Measurements from ENCODE around the gene PRRG2. TPM values are rescaled to one million over a fixed set of nuclear protein-coding genes. Genes with fewer than 3 reads are reported as not detected.

Gene PRRG2
- 7.6 TPM for total RNA-seq
- long read RNA-seq, partial matches to known transcripts = 0 of 1 reads
- long read RNA-seq, other reads (novel, unspliced or antisense) = 0 of 1 reads

DNA sequence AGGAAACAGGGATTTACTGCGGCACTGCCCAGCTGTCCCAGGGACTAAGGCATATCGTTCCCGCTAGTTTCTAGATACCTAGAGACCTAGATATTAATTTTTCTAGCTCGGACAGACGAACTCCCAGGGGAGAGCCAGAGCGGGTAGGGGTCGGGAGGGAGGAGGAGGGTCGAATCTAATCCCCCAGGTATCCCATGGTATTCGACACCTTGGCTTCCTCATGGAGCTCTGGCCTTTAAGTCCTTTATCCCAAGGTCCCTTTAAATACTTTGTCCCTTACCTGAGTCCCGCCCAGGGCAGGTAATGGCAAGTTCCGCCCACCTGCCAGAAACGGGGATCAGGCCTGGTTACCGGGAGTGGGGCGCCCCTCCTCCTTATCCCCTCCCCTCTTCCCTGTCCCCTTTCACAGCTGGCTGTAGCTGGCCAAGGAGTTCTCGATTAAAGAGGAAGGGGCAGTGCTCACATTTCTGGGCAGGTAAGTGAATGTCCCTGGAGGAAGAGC lies at the start of gene PRRG2:
PRRG2 (plus strand) TSS at position 310 of the 502 bp plus-strand sequence. CDS start 1,904 bp downstream, outside the sequence.
- H3K27ac ChIP-seq = peak within 1 kb of the TSS; percentile 79
- peak; percentile 76 to 89 for ATAC-seq

DNA sequence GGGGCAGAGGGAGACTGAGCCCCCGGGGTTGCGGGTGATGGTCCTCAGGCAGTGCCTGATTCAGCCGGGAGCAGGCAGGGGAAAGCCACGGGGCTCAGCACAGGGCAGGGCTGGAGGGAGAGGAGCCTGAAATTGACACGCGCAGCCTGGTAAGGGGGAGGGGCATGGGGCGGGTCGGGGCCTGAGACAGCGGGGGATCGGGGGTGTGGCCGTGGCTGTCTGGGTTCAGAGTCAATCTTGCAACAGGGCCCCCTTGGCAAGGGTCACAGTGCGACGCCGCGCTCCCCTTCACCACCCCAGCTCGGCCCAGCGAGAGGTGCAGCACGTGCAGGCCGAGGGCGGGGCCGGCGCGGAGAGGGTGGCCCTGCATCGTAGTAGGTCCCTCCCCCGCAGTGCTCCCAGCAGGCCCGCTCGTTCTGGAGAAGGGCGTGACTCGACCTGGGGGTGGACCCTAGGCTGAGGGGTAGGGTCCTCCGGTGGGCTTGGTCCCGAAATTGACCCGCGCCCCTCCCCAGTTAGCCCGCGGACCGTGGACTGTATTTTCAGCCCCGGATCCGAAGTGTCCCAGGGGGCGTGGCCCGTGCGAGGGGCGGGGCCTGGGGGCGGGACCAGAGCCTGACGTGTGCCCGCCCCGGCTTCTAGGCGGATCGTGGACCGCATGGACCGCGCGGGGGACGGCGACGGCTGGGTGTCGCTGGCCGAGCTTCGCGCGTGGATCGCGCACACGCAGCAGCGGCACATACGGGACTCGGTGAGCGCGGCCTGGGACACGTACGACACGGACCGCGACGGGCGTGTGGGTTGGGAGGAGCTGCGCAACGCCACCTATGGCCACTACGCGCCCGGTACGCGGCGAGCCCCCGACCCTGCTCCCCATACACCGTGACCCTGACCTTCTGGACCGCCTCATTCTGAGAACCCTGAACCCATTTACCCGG lies 47.3 kb upstream of the PRRG2 start:
- intact Hi-C loops (cut with DNase I) = no loop called here
- Histone ChIP-seq H3K9me3 (no peaks in the 10 kb centered on the region), H3K27ac (no peak overlapping the region), H3K4me3 (peak overlapping the region; percentile 73), H3K27me3 (ENCODE audit: low read depth) (no peaks in the 10 kb centered on the region), H3K36me3 (peaks cover 14% of the 10 kb centered on the region), H3K4me1 (peaks cover 12% of the 10 kb centered on the region)
- DNase-seq (peak; percentile 87), ATAC-seq (peak; percentile 95 to 96)
- TF ChIP-seq, protein P1, sequence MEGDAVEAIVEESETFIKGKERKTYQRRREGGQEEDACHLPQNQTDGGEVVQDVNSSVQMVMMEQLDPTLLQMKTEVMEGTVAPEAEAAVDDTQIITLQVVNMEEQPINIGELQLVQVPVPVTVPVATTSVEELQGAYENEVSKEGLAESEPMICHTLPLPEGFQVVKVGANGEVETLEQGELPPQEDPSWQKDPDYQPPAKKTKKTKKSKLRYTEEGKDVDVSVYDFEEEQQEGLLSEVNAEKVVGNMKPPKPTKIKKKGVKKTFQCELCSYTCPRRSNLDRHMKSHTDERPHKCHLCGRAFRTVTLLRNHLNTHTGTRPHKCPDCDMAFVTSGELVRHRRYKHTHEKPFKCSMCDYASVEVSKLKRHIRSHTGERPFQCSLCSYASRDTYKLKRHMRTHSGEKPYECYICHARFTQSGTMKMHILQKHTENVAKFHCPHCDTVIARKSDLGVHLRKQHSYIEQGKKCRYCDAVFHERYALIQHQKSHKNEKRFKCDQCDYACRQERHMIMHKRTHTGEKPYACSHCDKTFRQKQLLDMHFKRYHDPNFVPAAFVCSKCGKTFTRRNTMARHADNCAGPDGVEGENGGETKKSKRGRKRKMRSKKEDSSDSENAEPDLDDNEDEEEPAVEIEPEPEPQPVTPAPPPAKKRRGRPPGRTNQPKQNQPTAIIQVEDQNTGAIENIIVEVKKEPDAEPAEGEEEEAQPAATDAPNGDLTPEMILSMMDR (IDR thresholded peaks at IDR 0.05) = peak; percentile 27

More for the DNA sequence above, at the start of gene PRRG2:
- Histone ChIP-seq H3K4me3 (peak within 1 kb of the TSS; percentile 70), H3K4me1 (peaks cover 27% of the 10 kb centered on the region), H3K9me3 (no peaks in the 10 kb centered on the region), H3K27me3 (ENCODE audit: low read depth) (no peaks in the 10 kb centered on the region), H3K36me3 (peaks cover 9% of the 10 kb centered on the region)
- intact Hi-C loops (cut with DNase I) = no loop called here
- peak; percentile 60 for DNase-seq
- TF ChIP-seq, protein P1 (IDR thresholded peaks at IDR 0.05) = no peak

DNA sequence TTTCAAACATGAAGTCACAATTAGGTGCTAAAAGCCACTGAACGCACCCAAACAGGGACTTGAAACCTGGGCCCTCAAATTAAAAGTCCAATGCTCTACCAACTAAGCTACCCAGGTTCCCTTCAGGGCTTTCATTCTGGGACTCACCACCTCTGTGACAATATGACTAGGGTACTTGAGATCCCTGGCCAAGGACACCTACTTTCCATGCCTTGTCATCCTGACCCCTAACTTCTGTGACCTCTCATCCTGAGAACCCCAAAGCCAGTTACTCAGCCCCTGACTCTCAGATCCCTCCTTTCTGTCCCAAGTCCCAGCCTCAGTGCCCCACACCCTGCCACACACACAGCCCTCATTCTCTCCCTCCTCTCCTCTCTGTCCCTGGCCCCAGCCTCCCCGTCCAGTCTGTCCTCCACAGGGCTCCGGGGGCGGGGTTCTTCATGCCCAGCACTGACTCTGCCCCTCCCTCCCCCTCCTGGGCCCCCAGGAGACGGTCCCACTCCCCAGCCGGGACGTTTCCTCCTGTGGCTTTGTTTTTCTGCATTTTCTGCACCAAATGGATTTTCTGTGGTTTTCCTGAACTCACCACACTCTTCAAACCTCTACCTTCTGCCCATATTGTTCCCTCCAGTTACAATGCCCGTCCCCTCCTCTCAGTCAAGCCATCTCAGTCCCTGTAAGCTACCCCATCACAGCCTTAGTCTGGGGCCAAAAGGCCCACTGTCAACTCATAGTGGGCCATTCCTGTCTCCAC lies 46.3 kb upstream of the PRRG2 start:
- H3K9me3 ChIP-seq = no peaks in the 10 kb centered on the region
- TF ChIP-seq, protein P1 (IDR thresholded peaks at IDR 0.05) = no peak
- H3K27ac ChIP-seq = no peak overlapping the region
- DNase-seq (no peak), ATAC-seq (no peak)
- peaks cover 12% of the 10 kb centered on the region for H3K4me1 ChIP-seq
- peak overlapping the region; percentile 73 for H3K4me3 ChIP-seq
- no peaks in the 10 kb centered on the region for H3K27me3 ChIP-seq (ENCODE audit: low read depth)
- peaks cover 19% of the 10 kb centered on the region for H3K36me3 ChIP-seq
- intact Hi-C loops (cut with DNase I) = no loop called here

DNA sequence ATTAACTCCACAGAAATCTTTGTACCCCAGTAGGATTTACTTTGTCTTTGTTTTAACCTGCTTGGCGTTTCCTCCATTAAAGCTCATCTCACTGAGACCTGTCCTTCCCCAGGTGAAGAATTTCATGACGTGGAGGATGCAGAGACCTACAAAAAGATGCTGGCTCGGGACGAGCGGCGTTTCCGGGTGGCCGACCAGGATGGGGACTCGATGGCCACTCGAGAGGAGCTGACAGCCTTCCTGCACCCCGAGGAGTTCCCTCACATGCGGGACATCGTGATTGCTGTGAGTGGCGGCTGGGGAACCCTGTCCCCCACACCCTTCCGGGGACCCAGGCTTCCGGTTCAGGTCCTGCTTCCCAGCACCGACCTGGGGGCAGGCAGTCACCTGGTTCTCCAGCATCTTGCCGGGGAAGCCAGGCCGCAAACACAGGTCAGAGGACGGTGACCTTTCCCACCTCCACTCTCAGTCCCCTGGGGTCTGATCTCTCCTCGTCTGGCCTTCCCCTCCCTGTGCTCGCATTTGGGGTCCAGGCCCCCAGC lies 44.1 kb upstream of the PRRG2 start:
- H3K36me3 ChIP-seq = peaks cover 19% of the 10 kb centered on the region
- no peak overlapping the region for H3K27ac ChIP-seq
- no peak overlapping the region for H3K4me3 ChIP-seq
- H3K9me3 ChIP-seq = no peaks in the 10 kb centered on the region
- intact Hi-C loops (cut with DNase I) = no loop called here
- DNase-seq (no peak), ATAC-seq (no peak)
- peaks cover 12% of the 10 kb centered on the region for H3K4me1 ChIP-seq
- no peaks in the 10 kb centered on the region for H3K27me3 ChIP-seq (ENCODE audit: low read depth)
- TF ChIP-seq, protein P1 (IDR thresholded peaks at IDR 0.05) = no peak

DNA sequence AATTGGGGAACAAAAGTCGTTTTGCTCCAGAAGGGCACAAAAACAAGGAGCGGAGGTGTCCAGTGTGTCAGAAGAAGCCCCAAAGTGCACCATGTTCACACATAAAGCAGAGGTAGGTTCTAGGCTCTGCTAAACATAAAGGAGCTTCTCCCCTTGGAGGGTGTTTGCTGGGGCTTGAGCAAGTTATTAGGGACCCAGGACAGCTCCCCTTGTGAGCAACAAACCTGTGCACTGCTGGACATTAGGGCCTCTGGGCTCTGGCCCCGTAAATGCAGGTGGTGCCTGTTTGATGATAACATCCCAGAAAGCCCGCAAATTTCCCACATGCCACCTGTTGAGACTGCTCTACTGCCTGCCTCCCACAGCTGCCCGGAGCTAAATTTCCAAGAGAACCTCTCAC lies 42.5 kb upstream of the PRRG2 start:
- peaks cover 27% of the 10 kb centered on the region for H3K36me3 ChIP-seq
- TF ChIP-seq, protein P1 (IDR thresholded peaks at IDR 0.05) = no peak
- no peak overlapping the region for H3K27ac ChIP-seq
- intact Hi-C loops (cut with DNase I) = no loop called here
- no peaks in the 10 kb centered on the region for H3K27me3 ChIP-seq (ENCODE audit: low read depth)
- no peak overlapping the region for H3K4me3 ChIP-seq
- DNase-seq = no peak
- no peaks in the 10 kb centered on the region for H3K9me3 ChIP-seq
- ATAC-seq = no peak
- H3K4me1 ChIP-seq = peaks cover 6% of the 10 kb centered on the region

All from lower lobe of right lung (tissue), 2 donors.